IPS DF 6.9 (cell line): ENCODE results near the gene RIPK3.
"Not testable (repeated sequence)": the region's sequence is repeated elsewhere in the genome, so short reads cannot be mapped to it uniquely, and the experiment has no call there.

Source experiments
- DNase-seq: peaks from one replicate; pipeline ENCODE4 v3.0.0-alpha.2; 2013; ENCODE audit warnings: low read depth, low spot score
- H3K27ac ChIP-seq: one replicate; pipeline ENCODE4 v1.5.1; 2013; ENCODE audit warnings: low read length, control low read depth
- H3K27me3 ChIP-seq: 2 replicates; pipeline ENCODE4 v1.6.1; 2013; ENCODE audit warnings: mild to moderate bottlenecking, low read length; ENCODE audit not compliant: control insufficient read depth, insufficient read depth
- H3K36me3 ChIP-seq: 2 replicates; pipeline ENCODE4 v1.6.1; 2013; ENCODE audit warnings: low read length; ENCODE audit not compliant: control insufficient read depth, insufficient read depth
- H3K4me1 ChIP-seq: 2 replicates; pipeline ENCODE4 v1.6.1; 2013; ENCODE audit warnings: low read length; ENCODE audit not compliant: control insufficient read depth, insufficient read depth
- H3K4me3 ChIP-seq: 2 replicates; pipeline ENCODE4 v1.5.1; 2013; ENCODE audit warnings: mild to moderate bottlenecking, low read length
- H3K9me3 ChIP-seq: 2 replicates; pipeline ENCODE4 v1.6.1; 2013; ENCODE audit warnings: low read length, inconsistent platforms; ENCODE audit not compliant: control insufficient read depth, insufficient read depth
- WGBS: extraction: QIAGEN DNeasy Blood & Tissue Kit; methylation state at CpG from one replicate; pipeline ENCODE4 v1.1.7; 2013; ENCODE audit warnings: mixed read lengths, missing lambda C conversion rate; ENCODE audit not compliant: insufficient read length, insufficient coverage; 5-methylcytosine and 5-hydroxymethylcytosine counted together

The RIPK3 gene

DNA sequence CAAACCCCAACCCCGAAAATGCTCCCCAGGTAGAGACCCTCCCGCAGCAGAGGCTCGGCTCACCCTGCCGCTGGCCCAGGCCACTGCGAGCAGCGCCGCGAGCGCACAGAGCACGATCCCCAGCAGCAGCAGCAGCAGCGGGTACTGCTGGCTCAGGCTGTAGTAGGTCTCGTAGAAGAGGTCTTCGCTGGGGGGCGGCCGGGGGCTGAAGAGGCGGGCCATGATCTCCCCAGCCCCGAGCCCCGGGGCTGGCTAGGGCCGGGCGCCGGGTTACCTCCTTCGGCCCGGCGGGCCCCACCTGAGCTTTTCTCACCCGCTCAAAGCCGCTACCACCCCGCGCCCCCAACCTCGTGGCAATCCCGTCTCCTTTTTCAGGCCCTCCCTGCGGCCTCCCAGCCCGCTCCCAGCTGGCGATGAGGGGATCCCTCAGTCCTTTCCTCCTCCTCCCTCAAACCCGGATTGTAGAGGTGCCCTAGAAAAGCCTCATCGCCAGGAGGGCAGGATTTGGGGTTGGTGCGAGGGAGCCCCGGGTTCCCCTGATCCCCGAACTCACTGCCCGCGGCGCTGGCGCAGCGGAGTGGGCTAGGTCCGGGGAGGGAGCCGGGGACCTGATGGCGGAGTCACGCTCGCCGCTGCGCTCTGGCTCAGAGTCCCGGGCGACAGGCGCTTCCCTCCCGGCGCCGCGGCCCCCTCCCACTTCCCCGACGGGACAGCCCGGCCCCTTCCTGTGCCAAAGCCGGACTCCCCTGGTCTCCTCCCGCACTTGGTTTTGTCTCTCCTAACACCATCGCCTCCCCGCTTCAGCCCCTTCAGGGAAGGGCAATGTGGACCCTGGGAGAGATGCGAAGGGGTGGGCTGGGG is 5.1 kb downstream of the RIPK3 start, which contains the start of gene ADCY4:
TSS of gene ADCY4 (minus strand) at position 641 of the 861 bp plus-strand sequence. CDS start at position 222, 419 bp downstream.
- Histone ChIP-seq H3K27ac (no peak within 1 kb of the TSS), H3K9me3 (no peaks in the 10 kb centered on the region), H3K36me3 (no peaks in the 10 kb centered on the region), H3K4me1 (peaks cover 3% of the 10 kb centered on the region), H3K4me3 (peak within 1 kb of the TSS; percentile 66), H3K27me3 (peaks cover 62% of the 10 kb centered on the region)
- WGBS, result no CpG with 5 or more reads among the region's 65 CpGs
- DNase-seq, result no peak

DNA sequence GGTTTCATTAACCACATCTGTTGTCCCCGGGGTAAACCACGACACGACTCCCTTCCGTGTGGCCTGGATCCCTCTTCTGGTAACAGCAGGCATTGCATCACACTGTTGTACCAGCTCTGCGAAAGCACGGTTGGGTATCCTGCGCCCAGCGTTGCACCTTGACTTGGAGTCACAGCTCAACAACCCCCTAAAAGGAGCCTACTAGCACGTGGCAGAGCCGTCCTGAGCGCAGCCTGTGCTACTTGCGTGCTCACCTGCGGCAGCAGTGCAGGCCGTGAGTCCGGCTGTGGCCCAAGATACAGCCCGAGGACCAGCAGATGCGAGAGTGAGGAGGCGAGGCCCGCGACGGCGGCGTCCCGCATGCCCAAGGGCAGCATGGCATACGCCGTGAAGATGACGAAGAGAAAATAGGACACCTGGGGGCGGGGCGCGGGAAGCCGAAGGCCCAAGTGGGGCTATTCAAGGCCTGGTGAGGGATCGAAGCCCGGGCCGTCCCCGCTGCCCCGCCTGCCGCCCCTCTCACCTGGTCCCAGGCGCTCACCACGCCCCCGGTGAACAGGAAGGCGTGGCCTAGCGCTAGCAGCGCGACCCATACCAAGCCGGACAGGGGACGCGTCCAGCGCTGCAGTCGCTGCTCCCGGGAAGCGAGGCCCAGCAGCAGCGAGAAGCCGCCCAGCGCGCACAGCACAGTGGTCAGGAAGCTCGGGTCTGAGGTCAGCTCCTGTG is 7.4 kb downstream of the RIPK3 start:
- Histone ChIP-seq H3K27ac (no peak overlapping the region), H3K4me1 (peaks cover 3% of the 10 kb centered on the region; the same call in 1 of the 2 replicates), H3K36me3 (no peaks in the 10 kb centered on the region), H3K9me3 (no peaks in the 10 kb centered on the region), H3K27me3 (peaks cover 42% of the 10 kb centered on the region), H3K4me3 (peak overlapping the region; percentile 16; the same call in 1 of the 2 replicates)
- DNase-seq, result no peak
- WGBS, result no CpG with 5 or more reads among the region's 56 CpGs

GRCh38 chr14:24331731-24332267 is 8.0 kb downstream of the RIPK3 start:
- WGBS, result no CpG with 5 or more reads among the region's 26 CpGs
- H3K4me1 ChIP-seq, result peaks cover 3% of the 10 kb centered on the region; the same call in 1 of the 2 replicates
- H3K4me3 ChIP-seq, result no peak overlapping the region
- DNase-seq, result no peak
- no peaks in the 10 kb centered on the region for H3K9me3 ChIP-seq
- H3K27me3 ChIP-seq, result peaks cover 35% of the 10 kb centered on the region
- H3K36me3 ChIP-seq, result no peaks in the 10 kb centered on the region
- H3K27ac ChIP-seq, result no peak overlapping the region

DNA sequence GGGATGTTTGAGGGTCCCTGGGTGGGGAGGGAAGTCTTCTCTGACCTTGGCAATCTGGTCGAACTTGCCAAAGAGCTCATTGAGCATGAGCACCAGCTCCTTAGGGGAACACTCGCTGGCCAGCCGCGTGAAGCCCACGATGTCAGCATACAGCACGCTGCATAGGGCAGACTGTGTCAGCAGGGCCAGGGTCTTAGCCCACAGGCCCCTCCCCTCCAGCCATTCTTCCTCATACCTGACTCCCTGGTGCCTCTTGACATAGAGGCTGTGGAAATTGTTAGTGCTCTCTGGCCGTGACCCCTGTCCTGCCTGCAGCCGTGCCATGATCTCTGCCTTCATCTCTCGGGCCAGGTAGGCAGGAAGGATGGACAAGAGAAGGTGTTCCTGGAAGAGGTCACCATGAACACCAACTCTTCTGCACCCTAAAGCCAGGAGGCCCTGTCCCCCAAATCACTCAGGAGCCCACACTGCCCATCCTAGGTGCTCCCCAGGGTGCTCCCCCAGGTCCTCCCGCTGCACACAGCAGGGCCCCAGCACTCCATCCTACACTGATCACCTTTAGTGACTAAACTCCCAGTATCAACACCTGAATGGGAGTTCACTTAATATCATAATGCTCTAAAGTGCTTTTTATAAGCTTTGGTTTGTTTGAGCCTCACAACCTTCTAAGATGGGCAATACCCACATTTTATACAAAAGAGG is 8.7 kb downstream of the RIPK3 start:
- WGBS, result no CpG with 5 or more reads among the region's 10 CpGs
- no peaks in the 10 kb centered on the region for H3K36me3 ChIP-seq
- H3K9me3 ChIP-seq, result no peaks in the 10 kb centered on the region
- peaks cover 3% of the 10 kb centered on the region; the same call in 1 of the 2 replicates for H3K4me1 ChIP-seq
- peaks cover 30% of the 10 kb centered on the region for H3K27me3 ChIP-seq
- H3K4me3 ChIP-seq, result no peak overlapping the region
- DNase-seq, result no peak
- H3K27ac ChIP-seq, result no peak overlapping the region

GRCh38 chr14:24329736-24330135 is 10.1 kb downstream of the RIPK3 start:
- no CpG with 5 or more reads among the region's 9 CpGs for WGBS
- no peak for DNase-seq
- Histone ChIP-seq H3K9me3 (no peaks in the 10 kb centered on the region), H3K4me3 (no peak overlapping the region), H3K4me1 (0 out of 2 replicates have a peak, but pooled peaks cover 1% of the 10 kb centered on the region), H3K27me3 (peaks cover 17% of the 10 kb centered on the region; the same call in 1 of the 2 replicates), H3K36me3 (no peaks in the 10 kb centered on the region), H3K27ac (no peak overlapping the region)

DNA sequence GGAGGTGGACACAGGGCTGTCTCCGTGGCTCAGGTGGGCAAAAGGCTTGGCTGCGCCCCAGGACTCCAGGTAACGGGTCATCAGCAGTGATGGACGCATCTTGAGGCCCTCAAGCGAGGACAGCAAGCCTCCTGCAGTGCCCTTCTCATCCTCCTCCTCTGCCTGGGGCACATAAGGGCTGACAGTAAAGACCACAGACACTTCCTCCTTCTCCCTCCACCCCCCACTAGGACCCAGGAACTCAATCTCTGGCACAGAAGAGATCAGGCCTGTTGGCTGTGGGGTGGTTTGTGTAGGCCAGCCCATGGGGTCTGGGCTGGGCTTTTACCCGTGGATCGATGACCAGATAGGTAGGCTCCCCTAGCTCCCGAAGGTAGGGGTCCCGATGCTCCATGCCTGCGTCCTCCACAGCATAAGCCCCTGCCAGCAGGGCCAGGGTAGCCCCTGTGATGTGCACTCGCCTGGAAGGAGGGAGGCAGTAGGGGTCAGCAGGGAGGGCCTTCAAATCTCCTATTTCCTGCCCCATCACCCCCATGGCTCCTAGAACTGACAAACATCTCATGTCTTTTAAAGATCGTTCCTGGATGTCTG is 10.6 kb downstream of the RIPK3 start:
- peaks cover 11% of the 10 kb centered on the region; the same call in 1 of the 2 replicates for H3K27me3 ChIP-seq

DNA sequence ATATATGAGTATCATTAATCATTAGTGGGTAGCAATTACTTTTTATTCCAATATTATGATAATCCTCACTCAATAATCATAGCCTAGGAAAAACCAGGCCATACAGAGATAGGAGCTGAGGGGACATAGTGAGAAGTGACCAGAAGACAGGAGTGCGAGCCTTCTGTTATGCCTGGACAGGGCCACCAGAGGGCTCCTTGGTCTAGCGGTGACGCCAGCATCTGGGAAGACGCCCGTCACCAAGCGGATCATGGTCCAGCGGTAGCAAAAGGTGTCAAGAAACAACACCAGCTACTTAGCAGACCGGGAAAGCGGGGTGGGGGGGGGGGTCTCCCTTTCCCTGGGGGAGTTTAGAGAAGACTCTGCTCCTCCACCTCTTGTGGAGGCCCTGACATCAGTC is 11.9 kb downstream of the RIPK3 start:
- H3K4me3 ChIP-seq, DNase-seq, H3K27me3 ChIP-seq, H3K27ac ChIP-seq, H3K9me3 ChIP-seq, H3K36me3 ChIP-seq, H3K4me1 ChIP-seq: not testable (repeated sequence)
- WGBS, result no CpG with 5 or more reads among the region's 9 CpGs

More for the DNA sequence above, 10.6 kb downstream of the RIPK3 start:
- no CpG with 5 or more reads among the region's 12 CpGs for WGBS
- no peaks in the 10 kb centered on the region for H3K36me3 ChIP-seq
- no peaks in the 10 kb centered on the region for H3K9me3 ChIP-seq
- 0 out of 2 replicates have a peak, but pooled peaks cover 1% of the 10 kb centered on the region for H3K4me1 ChIP-seq
- no peak for DNase-seq
- H3K27ac ChIP-seq, result no peak overlapping the region
- no peak overlapping the region for H3K4me3 ChIP-seq

- H3K27me3 ChIP-seq, result no peaks in the 10 kb centered on the region
- no peak for DNase-seq
- no peak overlapping the region for H3K4me3 ChIP-seq
- 0 out of 2 replicates have a peak, but pooled peaks cover 1% of the 10 kb centered on the region for H3K4me1 ChIP-seq
- no peak overlapping the region for H3K27ac ChIP-seq
- H3K36me3 ChIP-seq, result no peaks in the 10 kb centered on the region
- no peaks in the 10 kb centered on the region for H3K9me3 ChIP-seq
- WGBS, result no CpG with 5 or more reads among the region's 2 CpGs
Observed at GRCh38 chr14:24327303-24327702, 12.5 kb downstream of the RIPK3 start.

- DNase-seq, result no peak
- WGBS, result no CpG with 5 or more reads among the region's 9 CpGs
- Histone ChIP-seq H3K4me3 (no peak overlapping the region), H3K9me3 (no peaks in the 10 kb centered on the region), H3K27ac (no peak overlapping the region), H3K36me3 (no peaks in the 10 kb centered on the region), H3K27me3 (no peaks in the 10 kb centered on the region), H3K4me1 (no peaks in the 10 kb centered on the region)
Observed at GRCh38 chr14:24325963-24326362, 13.8 kb downstream of the RIPK3 start.
